Stomach (tissue), 9 donors: ENCODE measurements around the gene GALNT13. TPM values are rescaled to one million over a fixed set of nuclear protein-coding genes. Genes with fewer than 3 reads are reported as not detected.

Experiments used
- DNase-seq, 2 donors: peaks; one replicate each; pipeline versions ENCODE4 v3.0.0 to v3.0.0-alpha.2; 2013 to 2019
- H3K27ac ChIP-seq, 5 donors: fragments of 200-600 bp in 4 of 5; sonication (generic) in 4 of 5; one replicate each; pipeline ENCODE4 v1.5.1; 2013 to 2019; ENCODE audit warnings: mild to moderate bottlenecking in 1 of 5, moderate library complexity in 1 of 5
- H3K27me3 ChIP-seq, 3 donors: fragments of 200-600 bp; sonication (generic); one replicate each; pipeline ENCODE4 v1.5.1; 2017 to 2019; ENCODE audit warnings: mixed run types in 1 of 3
- H3K36me3 ChIP-seq, 4 donors: fragments of 200-600 bp; sonication (generic); 1 replicate in 3 of 4; 2 replicates in 1 of 4; pipeline ENCODE4 v1.5.1; 2016 to 2019
- H3K4me1 ChIP-seq, 4 donors: fragments of 200-600 bp; sonication (generic); one replicate each; pipeline ENCODE4 v1.5.1; 2016 to 2019
- H3K4me3 ChIP-seq, 4 donors: fragments of 200-600 bp; sonication (generic) in 3 of 4; one replicate each; pipeline ENCODE4 v1.5.1; 2016 to 2019; ENCODE audit warnings: mild to moderate bottlenecking in 1 of 4
- H3K9me3 ChIP-seq, 4 donors: fragments of 200-600 bp; sonication (generic); one replicate each; pipeline ENCODE4 v1.5.1; 2016 to 2019
- EP300 ChIP-seq: sonication (generic); formaldehyde crosslinking; IDR thresholded peaks from one replicate; pipeline ENCODE4 v1.6.1; 2017; ENCODE audit warnings: antibody characterized with exemption
- POLR2A ChIP-seq, 4 donors: fragments of 450-650 bp; IDR thresholded peaks; one replicate each; pipeline ENCODE4 v1.6.1; 2016; ENCODE audit warnings: antibody characterized with exemption in 4 of 4, control low read depth in 2 of 4, mild to moderate bottlenecking in 1 of 4, moderate library complexity in 1 of 4
- POLR2AphosphoS5 ChIP-seq, 3 donors: sonication (generic); formaldehyde crosslinking; IDR thresholded peaks; one replicate each; pipeline ENCODE4 v1.6.1; 2016; ENCODE audit warnings: antibody characterized with exemption in 3 of 3
- WGBS, 5 donors: extraction: QIAGEN DNeasy Blood & Tissue Kit in 3 of 5; methylation state at CpG; one replicate each; pipeline versions ENCODE4 v1.1.5 to v1.1.7; 2013 to 2018; 5-methylcytosine and 5-hydroxymethylcytosine counted together
- intact Hi-C: fragments of 100-400 bp; cut with DNase I; formaldehyde crosslinking; loops from one replicate; pipeline ENCODE4 v1.15.1; 2023; ENCODE audit warnings: low total_unique reads
- polyA plus RNA-seq, 3 donors: library from polyadenylated mRNA; stranded (reverse); fragments of 200-250 nt; gene quantifications; one replicate each; pipeline ENCODE4 v1.2.3, GENCODE V29; 2013
- total RNA-seq, 5 donors: library from RNA; depleted of rRNA; stranded (reverse); fragments of >200 nt; gene quantifications; one replicate each; pipeline versions ENCODE4 v1.1.0 to v1.2.3, GENCODE V29; 2014 to 2016
- TF ChIP-seq, protein P1 (sequence below), 7 experiments: fragments of 450-650 bp in 4 of 7; fragments of 200-600 bp in 3 of 7; sonication (generic) in 3 of 7; IDR thresholded peaks; one replicate each; pipeline ENCODE4 v1.5.1; 2016 to 2019; ENCODE audit warnings: antibody characterized with exemption in 7 of 7, control low read depth in 2 of 7, mild to moderate bottlenecking in 1 of 7
- donor health status: healthy with polysubstance abuse.
- donor health status: Bipolar disorder and iron deficiency.
- donor health status: healthy.

GALNT13 gene
- total and polyA plus RNA-seq, 8 donors: 0.15 to 6.2 (median 0.72) TPM; not detected in 3

DNA sequence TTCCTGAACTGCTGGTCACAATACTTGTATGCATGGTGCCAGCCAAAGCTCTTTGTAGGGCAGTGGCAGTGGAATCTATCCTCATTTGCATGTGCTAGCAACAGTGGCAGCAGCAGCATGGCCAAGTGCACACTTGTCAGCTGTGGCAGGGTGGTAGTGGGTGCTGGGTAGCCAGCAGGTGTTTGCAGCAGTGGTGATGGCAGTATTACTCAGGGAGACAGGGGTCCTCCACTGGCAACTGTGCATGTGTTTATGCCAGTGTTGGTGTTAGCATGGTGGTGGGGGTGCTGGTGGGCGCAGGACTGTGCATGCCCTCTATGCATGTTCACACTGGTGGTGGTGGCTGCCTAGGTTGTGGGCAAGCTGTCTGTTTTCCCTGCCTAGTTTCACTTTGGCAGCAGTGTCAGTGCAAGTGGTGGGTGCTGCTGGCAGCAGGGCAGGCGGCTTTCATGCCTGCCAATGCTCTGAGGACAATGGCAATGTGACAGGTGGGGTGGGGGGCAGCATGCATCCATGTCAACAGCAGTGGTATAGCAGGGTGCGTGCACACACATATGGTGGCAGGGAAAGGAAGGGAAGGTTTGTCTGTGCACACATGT lies 41.2 kb downstream of the GALNT13 start:
- no peak for TF ChIP-seq POLR2AphosphoS5 (IDR thresholded peaks at IDR 0.05)
- TF ChIP-seq EP300: no peak
- no peak for TF ChIP-seq POLR2A (IDR thresholded peaks at IDR 0.05)
- TF ChIP-seq, protein P1, sequence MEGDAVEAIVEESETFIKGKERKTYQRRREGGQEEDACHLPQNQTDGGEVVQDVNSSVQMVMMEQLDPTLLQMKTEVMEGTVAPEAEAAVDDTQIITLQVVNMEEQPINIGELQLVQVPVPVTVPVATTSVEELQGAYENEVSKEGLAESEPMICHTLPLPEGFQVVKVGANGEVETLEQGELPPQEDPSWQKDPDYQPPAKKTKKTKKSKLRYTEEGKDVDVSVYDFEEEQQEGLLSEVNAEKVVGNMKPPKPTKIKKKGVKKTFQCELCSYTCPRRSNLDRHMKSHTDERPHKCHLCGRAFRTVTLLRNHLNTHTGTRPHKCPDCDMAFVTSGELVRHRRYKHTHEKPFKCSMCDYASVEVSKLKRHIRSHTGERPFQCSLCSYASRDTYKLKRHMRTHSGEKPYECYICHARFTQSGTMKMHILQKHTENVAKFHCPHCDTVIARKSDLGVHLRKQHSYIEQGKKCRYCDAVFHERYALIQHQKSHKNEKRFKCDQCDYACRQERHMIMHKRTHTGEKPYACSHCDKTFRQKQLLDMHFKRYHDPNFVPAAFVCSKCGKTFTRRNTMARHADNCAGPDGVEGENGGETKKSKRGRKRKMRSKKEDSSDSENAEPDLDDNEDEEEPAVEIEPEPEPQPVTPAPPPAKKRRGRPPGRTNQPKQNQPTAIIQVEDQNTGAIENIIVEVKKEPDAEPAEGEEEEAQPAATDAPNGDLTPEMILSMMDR (IDR thresholded peaks at IDR 0.05): no peak
- intact Hi-C loops: no loop called here
- Histone ChIP-seq H3K27me3 (no peaks in the 10 kb centered on the region), H3K4me1 (no peaks in the 10 kb centered on the region), H3K9me3 (peaks cover 0 to 34% (median 13%) of the 10 kb centered on the region in 4 donors), H3K27ac (no peak overlapping the region), H3K4me3 (no peak overlapping the region), H3K36me3 (no peaks in the 10 kb centered on the region)
- no peak for DNase-seq
- 72 to 91% (median 82%) methylated on average over 3 of the region's 3 CpGs for WGBS, 5 donors

DNA sequence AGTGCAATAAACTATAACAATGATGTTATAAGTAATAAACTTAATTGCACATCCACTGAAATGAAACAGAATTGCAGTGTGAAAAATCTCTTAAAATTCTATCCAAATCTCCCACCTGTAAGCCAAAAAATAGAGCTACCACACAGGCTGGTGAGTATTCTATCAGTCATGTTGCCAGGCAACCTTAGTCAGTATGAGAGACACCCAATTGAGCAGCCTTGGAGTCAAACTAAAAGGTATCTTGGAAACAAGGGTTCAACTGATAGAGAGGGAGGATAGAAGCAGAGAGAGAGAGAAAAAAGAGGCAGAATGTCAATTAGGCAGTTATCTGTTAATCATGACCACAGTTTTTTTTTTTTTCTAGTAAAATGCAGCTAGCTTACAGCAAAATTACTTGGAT lies 45.8 kb downstream of the GALNT13 start:
- Histone ChIP-seq H3K4me3 (no peak overlapping the region), H3K27ac (no peak overlapping the region), H3K27me3 (no peaks in the 10 kb centered on the region), H3K4me1 (no peaks in the 10 kb centered on the region), H3K36me3 (no peaks in the 10 kb centered on the region), H3K9me3 (peaks cover 0 to 10% (median 5%) of the 10 kb centered on the region in 4 donors)
- TF ChIP-seq POLR2AphosphoS5 (IDR thresholded peaks at IDR 0.05): no peak
- TF ChIP-seq, protein P1 (IDR thresholded peaks at IDR 0.05): no peak
- intact Hi-C loops: no loop called here
- peak in 1 of 2 donors; percentile 5 for DNase-seq

DNA sequence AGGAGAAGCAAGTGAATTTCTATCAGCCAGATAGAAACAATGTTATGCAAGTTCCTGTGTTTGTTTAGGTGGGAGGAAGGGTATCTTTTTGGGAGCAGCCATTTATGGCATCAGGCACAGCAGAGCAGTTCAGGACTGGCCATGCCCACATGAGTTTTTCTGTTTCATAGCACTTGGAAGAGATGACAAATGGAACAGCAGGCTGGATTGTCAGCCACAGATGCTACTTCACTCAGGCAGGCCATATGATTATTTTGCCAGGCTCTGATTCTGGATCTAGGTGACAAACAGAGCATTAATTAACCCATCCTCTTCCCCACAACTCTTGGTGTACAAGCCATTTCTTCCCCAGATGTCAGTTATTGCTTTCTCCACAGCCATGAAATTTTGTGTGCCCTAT lies 63.8 kb downstream of the GALNT13 start:
- no peaks in the 10 kb centered on the region for H3K4me1 ChIP-seq
- intact Hi-C loops: no loop called here
- no peaks in the 10 kb centered on the region for H3K36me3 ChIP-seq
- H3K27me3 ChIP-seq: no peaks in the 10 kb centered on the region
- DNase-seq: no peak
- peaks cover 0 to 2% (median 0%) of the 10 kb centered on the region in 4 donors for H3K9me3 ChIP-seq
- H3K27ac ChIP-seq: no peak overlapping the region
- H3K4me3 ChIP-seq: no peak overlapping the region
- TF ChIP-seq, protein P1 (IDR thresholded peaks at IDR 0.05): no peak
- no peak for TF ChIP-seq EP300
- no peak for TF ChIP-seq POLR2A (IDR thresholded peaks at IDR 0.05)
- TF ChIP-seq POLR2AphosphoS5 (IDR thresholded peaks at IDR 0.05): no peak

DNA sequence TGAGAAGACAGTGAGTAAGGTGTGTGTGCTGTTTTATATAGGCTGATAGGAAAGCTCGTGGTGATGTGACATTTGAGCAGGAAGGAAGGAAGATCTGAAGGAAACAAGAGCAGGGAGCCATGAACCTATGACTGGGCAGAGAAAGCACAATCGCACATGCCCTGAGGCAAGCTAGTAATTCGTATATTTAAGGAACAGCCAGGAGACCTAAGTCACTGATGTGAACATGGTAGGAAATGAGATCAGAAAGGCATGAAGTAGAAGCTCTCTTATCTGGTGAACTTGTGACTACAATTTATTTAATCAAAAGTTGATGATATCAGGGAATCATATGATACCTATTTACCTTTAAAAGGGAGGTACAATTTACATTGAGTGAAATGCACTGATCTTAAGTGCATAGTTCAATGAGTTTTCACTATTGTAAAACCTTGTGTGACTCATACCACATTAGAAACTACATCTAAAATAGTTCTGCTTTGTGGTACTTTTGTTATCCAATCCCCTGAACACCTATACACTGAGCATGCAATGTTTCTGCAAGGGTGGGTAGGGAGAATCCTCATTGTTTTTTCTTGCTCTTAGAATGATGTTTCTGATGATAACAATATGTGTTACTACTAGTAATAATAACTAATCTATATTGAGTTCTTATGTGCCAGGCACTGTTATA lies 67.5 kb downstream of the GALNT13 start:
- TF ChIP-seq, protein P1 (IDR thresholded peaks at IDR 0.05): no peak
- DNase-seq: no peak
- intact Hi-C loops: no loop called here
- H3K36me3 ChIP-seq: no peaks in the 10 kb centered on the region
- no peaks in the 10 kb centered on the region for H3K9me3 ChIP-seq
- no peak overlapping the region for H3K27ac ChIP-seq
- no peak overlapping the region for H3K4me3 ChIP-seq
- no peaks in the 10 kb centered on the region for H3K4me1 ChIP-seq
- WGBS, 5 donors: 50 to 69% (median 58%) methylated on average over 3 of the region's 3 CpGs
- H3K27me3 ChIP-seq: no peaks in the 10 kb centered on the region
